Spleen (tissue), 7 donors: Measurements from ENCODE around the gene CCDC88A.

ENCODE experiments used
- CTCF ChIP-seq, 11 experiments: fragments of 200-600 bp in 7 of 11; fragments of 450-650 bp in 4 of 11; sonication (generic) in 4 of 11; IDR thresholded peaks in 8 of 11; conservative IDR thresholded peaks in 3 of 11; 1 replicate in 7 of 11; 2 replicates in 4 of 11; pipeline versions ENCODE4 v1.4.0 to v1.8.0; 2016 to 2021; ENCODE audit warnings: antibody characterized with exemption in 11 of 11, inconsistent platforms in 4 of 11, mild to moderate bottlenecking in 1 of 11
- POLR2AphosphoS5 ChIP-seq, 3 donors: sonication (generic); formaldehyde crosslinking; IDR thresholded peaks; one replicate each; pipeline ENCODE4 v1.5.1; 2017; ENCODE audit warnings: antibody characterized with exemption in 3 of 3
- donor health status: DM: no; HTN: no; CAD: no; lungs with moderate emphysema.
- donor health status: DM: no; HTN: no; CAD: no.
- donor health status: DM: no; HTN: no; CAD: no.

- TF ChIP-seq CTCF (IDR thresholded peaks at IDR 0.05 in 8 of 11, conservative IDR thresholded peaks at IDR 0.05 in 3 of 11) (no peak), POLR2AphosphoS5 (IDR thresholded peaks at IDR 0.05) (no peak)
Measured at GRCh38 chr2:55314985-55315384, 104.7 kb downstream of the CCDC88A start.
